Vagina (tissue), 2 donors: ENCODE results near the gene BRIP1. TPM values are rescaled to one million over a fixed set of nuclear protein-coding genes. Genes with fewer than 3 reads are reported as not detected.

Experiments used
- DNase-seq, 2 donors: peaks; one replicate each; pipeline ENCODE4 v3.0.0-alpha.2; 2017; ENCODE audit errors: extremely low spot score in 2 of 2
- H3K27ac ChIP-seq: fragments of 200-600 bp; sonication (generic); one replicate; pipeline ENCODE4 v1.5.1; 2019
- H3K27me3 ChIP-seq: fragments of 200-600 bp; sonication (generic); one replicate; pipeline ENCODE4 v1.5.1; 2019
- H3K36me3 ChIP-seq, 2 donors: fragments of 200-600 bp; sonication (generic); one replicate each; pipeline ENCODE4 v1.5.1; 2017 to 2019
- H3K4me1 ChIP-seq: fragments of 200-600 bp; sonication (generic); one replicate; pipeline ENCODE4 v1.5.1; 2019
- H3K4me3 ChIP-seq, 2 donors: fragments of 200-600 bp; sonication (generic); 1 replicate in 1 of 2; 2 replicates in 1 of 2; pipeline ENCODE4 v1.5.1; 2016 to 2019
- H3K9me3 ChIP-seq: fragments of 200-600 bp; sonication (generic); one replicate; pipeline ENCODE4 v1.5.1; 2019
- CTCF ChIP-seq, 3 experiments: fragments of 450-650 bp in 2 of 3; fragments of 200-600 bp in 1 of 3; sonication (generic) in 1 of 3; IDR thresholded peaks; one replicate each; pipeline ENCODE4 v1.5.1; 2017 to 2019; ENCODE audit warnings: antibody characterized with exemption in 3 of 3, mild to moderate bottlenecking in 2 of 3, moderate library complexity in 2 of 3
- POLR2A ChIP-seq, 2 donors: fragments of 450-650 bp; IDR thresholded peaks; one replicate each; pipeline ENCODE4 v1.6.1; 2017; ENCODE audit warnings: antibody characterized with exemption in 2 of 2, mild to moderate bottlenecking in 2 of 2, moderate library complexity in 2 of 2
- POLR2AphosphoS5 ChIP-seq, 2 donors: sonication (generic); formaldehyde crosslinking; IDR thresholded peaks; one replicate each; pipeline ENCODE4 v1.9.0; 2017; ENCODE audit warnings: antibody characterized with exemption in 2 of 2, mild to moderate bottlenecking in 2 of 2, low read depth in 1 of 2; ENCODE audit not compliant: insufficient read depth in 1 of 2
- intact Hi-C: fragments of 100-400 bp; cut with DNase I; formaldehyde crosslinking; loops from one replicate; pipeline ENCODE4 v1.15.1; 2023
- total RNA-seq: library from RNA; depleted of rRNA; stranded (reverse); fragments of >200 nt; gene quantifications from one replicate; pipeline ENCODE4 v1.2.3, GENCODE V29; 2016

Gene BRIP1
- total RNA-seq, 1 donor from 2014 or later: 0.98 TPM

- Histone ChIP-seq H3K36me3 (no peaks in the 10 kb centered on the region), H3K27ac (no peak overlapping the region), H3K4me1 (no peaks in the 10 kb centered on the region), H3K27me3 (no peaks in the 10 kb centered on the region), H3K9me3 (no peaks in the 10 kb centered on the region), H3K4me3 (no peak overlapping the region)
- intact Hi-C loops: no loop called here
- no peak for DNase-seq
- TF ChIP-seq POLR2AphosphoS5 (IDR thresholded peaks at IDR 0.05; ENCODE audit: insufficient read depth in 1 of 2, low read depth in 1 of 2) (no peak), CTCF (IDR thresholded peaks at IDR 0.05) (no peak)
These were observed 107.7 kb downstream of the BRIP1 start for GRCh38 chr17:61755668-61756067.

- no peaks in the 10 kb centered on the region for H3K9me3 ChIP-seq
- no peak for DNase-seq
- H3K36me3 ChIP-seq: no peaks in the 10 kb centered on the region
- intact Hi-C loops: no loop called here
- no peaks in the 10 kb centered on the region for H3K4me1 ChIP-seq
- no peak overlapping the region for H3K4me3 ChIP-seq
- H3K27ac ChIP-seq: no peak overlapping the region
- H3K27me3 ChIP-seq: no peaks in the 10 kb centered on the region
- no peak for TF ChIP-seq POLR2AphosphoS5 (IDR thresholded peaks at IDR 0.05; ENCODE audit: insufficient read depth in 1 of 2, low read depth in 1 of 2)
- no peak for TF ChIP-seq POLR2A (IDR thresholded peaks at IDR 0.05)
- no peak for TF ChIP-seq CTCF (IDR thresholded peaks at IDR 0.05)
These were observed 108.2 kb downstream of the BRIP1 start for GRCh38 chr17:61755078-61755477.

- H3K27me3 ChIP-seq: no peaks in the 10 kb centered on the region
- TF ChIP-seq POLR2A (IDR thresholded peaks at IDR 0.05): no peak
- TF ChIP-seq CTCF (IDR thresholded peaks at IDR 0.05): no peak
- TF ChIP-seq POLR2AphosphoS5 (IDR thresholded peaks at IDR 0.05; ENCODE audit: insufficient read depth in 1 of 2, low read depth in 1 of 2): no peak
- no peak overlapping the region for H3K4me3 ChIP-seq
- no peaks in the 10 kb centered on the region for H3K9me3 ChIP-seq
- DNase-seq: no peak
- no peaks in the 10 kb centered on the region for H3K4me1 ChIP-seq
- no peaks in the 10 kb centered on the region for H3K36me3 ChIP-seq
- intact Hi-C loops: no loop called here
- no peak overlapping the region for H3K27ac ChIP-seq
These were observed 109.2 kb downstream of the BRIP1 start for GRCh38 chr17:61754124-61754523.

- Histone ChIP-seq H3K27ac (no peak overlapping the region), H3K4me3 (no peak overlapping the region), H3K36me3 (no peaks in the 10 kb centered on the region), H3K27me3 (no peaks in the 10 kb centered on the region), H3K4me1 (no peaks in the 10 kb centered on the region), H3K9me3 (no peaks in the 10 kb centered on the region)
- no peak for DNase-seq
- intact Hi-C loops: no loop called here
- TF ChIP-seq POLR2AphosphoS5 (IDR thresholded peaks at IDR 0.05; ENCODE audit: insufficient read depth in 1 of 2, low read depth in 1 of 2) (no peak), POLR2A (IDR thresholded peaks at IDR 0.05) (no peak), CTCF (IDR thresholded peaks at IDR 0.05) (no peak)
These were observed 109.6 kb downstream of the BRIP1 start for GRCh38 chr17:61753696-61754095.

- no peaks in the 10 kb centered on the region for H3K9me3 ChIP-seq
These were observed 112.7 kb downstream of the BRIP1 start for GRCh38 chr17:61750656-61751055.

More at GRCh38 chr17:61750656-61751055, 112.7 kb downstream of the BRIP1 start:
- no peak for TF ChIP-seq POLR2AphosphoS5 (IDR thresholded peaks at IDR 0.05; ENCODE audit: insufficient read depth in 1 of 2, low read depth in 1 of 2)
- TF ChIP-seq CTCF (IDR thresholded peaks at IDR 0.05): no peak
- no peak for TF ChIP-seq POLR2A (IDR thresholded peaks at IDR 0.05)
- intact Hi-C loops: no loop called here
- DNase-seq: no peak
- Histone ChIP-seq H3K36me3 (no peaks in the 10 kb centered on the region), H3K27ac (no peak overlapping the region), H3K27me3 (no peaks in the 10 kb centered on the region), H3K4me3 (no peak overlapping the region), H3K4me1 (no peaks in the 10 kb centered on the region)
